Adipose tissue (tissue), 3 donors: ENCODE measurements around the gene RNF8. TPM values are rescaled to one million over a fixed set of nuclear protein-coding genes. Genes with fewer than 3 reads are reported as not detected.
"Not testable (repeated sequence)": the region's sequence is repeated elsewhere in the genome, so short reads cannot be mapped to it uniquely, and the experiment has no call there.

Source experiments
- H3K27ac ChIP-seq: one replicate; pipeline ENCODE4 v1.5.1; 2013; ENCODE audit warnings: low read depth, low read length
- WGBS, 3 donors: extraction: QIAGEN DNeasy Blood & Tissue Kit; methylation state at CpG; one replicate each; pipeline ENCODE4 v1.1.7; 2013; 5-methylcytosine and 5-hydroxymethylcytosine counted together
- polyA plus RNA-seq, 3 donors: library from polyadenylated mRNA; stranded (reverse); fragments of 200-250 nt; gene quantifications; one replicate each; pipeline ENCODE4 v1.2.3, GENCODE V29; 2013
- donor health status: healthy with polysubstance abuse.
- donor health status: Bipolar disorder and iron deficiency.
- donor health status: healthy.

Gene RNF8
- polyA plus RNA-seq, 3 donors: 5.4 to 12.9 (median 8.9) TPM

DNA sequence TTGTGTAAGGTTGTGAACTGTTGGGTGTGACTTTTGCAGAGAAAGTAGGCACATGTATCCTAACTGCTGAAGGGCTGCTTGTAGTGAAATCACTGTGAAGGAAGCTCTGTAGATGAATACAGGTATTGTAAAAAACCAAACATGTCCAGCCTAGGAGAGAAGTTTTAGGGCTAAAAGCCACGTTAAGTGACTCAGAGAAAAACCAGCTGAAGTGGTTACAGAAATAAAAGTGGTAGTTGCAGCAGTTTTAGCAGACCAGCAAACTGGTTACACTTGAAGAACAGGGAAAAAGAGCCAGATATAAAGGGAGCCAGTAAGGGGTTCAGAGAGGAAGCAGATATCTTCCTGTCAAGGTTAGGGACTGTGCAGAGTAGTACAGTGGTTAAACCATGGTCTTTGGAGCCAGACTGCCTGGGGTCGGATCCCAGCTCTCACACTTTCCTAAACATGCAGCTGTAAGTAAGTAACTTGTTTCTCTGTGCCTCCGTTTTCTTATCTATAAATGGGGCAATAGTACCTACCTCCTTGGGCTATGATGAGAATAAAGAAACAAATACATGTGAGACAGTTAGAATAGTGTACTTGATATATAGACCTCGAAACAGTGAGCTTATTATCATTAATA lies 33.8 kb upstream of the RNF8 start:
- WGBS, 3 donors: 75 to 89% (median 83%) methylated on average over 4 of the region's 4 CpGs
- H3K27ac ChIP-seq: no peak overlapping the region

DNA sequence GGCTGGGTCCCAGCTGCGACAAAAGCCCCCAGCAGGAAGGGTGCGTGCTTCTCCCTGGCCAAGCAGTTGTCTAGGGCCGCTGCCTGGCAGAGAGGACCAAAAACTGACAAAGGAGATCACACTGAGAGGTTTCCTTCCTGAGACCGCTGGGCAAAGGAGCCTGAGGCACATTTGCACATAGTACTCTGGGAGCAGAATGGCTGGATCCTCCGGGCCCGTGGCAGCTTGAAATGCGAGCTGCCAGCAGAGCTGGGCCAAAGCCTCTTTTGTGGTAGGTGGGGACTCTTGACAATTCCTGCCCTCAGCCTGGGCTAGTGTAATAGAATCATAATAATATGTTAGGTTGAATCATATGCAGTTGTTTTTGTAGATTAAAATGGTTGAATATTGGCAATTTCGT lies 33.1 kb upstream of the RNF8 start:
- 76 to 84% (median 79%) methylated on average over 8 of the region's 8 CpGs for WGBS, 3 donors
- H3K27ac ChIP-seq: no peak overlapping the region

DNA sequence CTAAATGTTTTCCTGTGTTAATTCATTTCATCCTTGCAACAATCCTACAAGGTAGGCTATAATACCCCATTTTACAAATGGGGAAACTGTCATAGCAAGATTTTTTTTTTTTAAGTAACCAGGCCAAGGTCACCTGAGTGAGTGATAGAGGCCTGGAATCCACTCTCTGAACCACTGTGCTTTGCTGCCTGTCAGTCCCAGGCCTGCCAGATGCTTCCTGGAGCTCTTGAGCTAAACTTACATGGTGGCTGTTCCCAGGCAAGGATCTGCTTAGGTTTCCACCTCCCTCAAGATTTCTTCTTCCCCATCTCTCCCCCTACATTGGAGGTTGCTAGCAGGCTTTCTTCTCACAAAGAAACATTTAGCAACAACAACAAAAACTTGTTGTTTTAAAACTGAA lies 32.7 kb upstream of the RNF8 start:
- H3K27ac ChIP-seq: no peak overlapping the region

- WGBS, 3 donors: 84 to 86% (median 84%) methylated on average over 8 of the region's 8 CpGs
- no peak overlapping the region for H3K27ac ChIP-seq
Measured at GRCh38 chr6:37321516-37322415, 32.0 kb upstream of the RNF8 start.

DNA sequence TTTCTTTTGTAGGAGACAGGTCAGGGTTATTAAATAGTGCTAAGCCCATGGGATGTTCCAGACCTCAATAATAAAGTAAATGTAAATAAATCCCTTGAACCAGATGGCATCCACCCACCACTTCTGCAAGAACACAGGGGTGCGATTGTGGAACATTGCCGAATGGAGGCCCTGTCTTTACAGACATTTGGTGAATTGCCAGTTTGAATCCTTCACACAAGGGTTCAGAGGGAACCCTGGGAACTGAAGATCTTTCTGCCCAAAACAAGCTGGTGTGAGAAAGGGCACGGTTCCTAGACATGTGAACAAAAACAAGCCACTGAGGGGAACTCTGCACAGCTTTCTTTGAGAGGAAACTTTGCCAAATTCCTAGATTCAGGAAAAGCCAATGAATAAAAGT lies 30.2 kb upstream of the RNF8 start:
- 30 to 46% (median 38%) methylated on average over 3 of the region's 3 CpGs for WGBS, 3 donors
- H3K27ac ChIP-seq: no peak overlapping the region

- H3K27ac ChIP-seq: no peak overlapping the region
- WGBS, 3 donors: 53 to 74% (median 62%) methylated on average over 4 of the region's 4 CpGs
Measured at GRCh38 chr6:37324131-37325033, 29.4 kb upstream of the RNF8 start.

DNA sequence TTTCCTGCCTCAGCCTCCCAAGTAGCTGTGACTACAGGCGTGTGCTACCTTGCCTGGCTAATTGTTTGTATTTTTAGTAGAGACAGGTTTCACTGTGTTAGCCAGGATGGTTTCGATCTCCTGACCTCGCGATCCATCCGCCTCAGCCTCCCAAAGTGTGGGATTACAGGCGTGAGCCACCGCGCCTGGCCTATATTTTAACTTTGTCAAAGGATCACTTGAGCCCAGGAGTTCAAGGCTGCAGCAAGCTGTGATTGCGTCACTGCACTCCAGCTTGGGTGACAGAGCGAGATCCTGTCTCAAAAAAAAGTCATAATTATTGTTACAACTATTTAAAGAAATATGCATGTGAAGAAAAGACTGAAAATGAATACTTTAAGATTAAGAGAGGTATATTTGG lies 23.4 kb upstream of the RNF8 start:
- 89 to 95% (median 95%) methylated on average over 10 of the region's 10 CpGs for WGBS, 3 donors
- not testable (repeated sequence) for H3K27ac ChIP-seq

DNA sequence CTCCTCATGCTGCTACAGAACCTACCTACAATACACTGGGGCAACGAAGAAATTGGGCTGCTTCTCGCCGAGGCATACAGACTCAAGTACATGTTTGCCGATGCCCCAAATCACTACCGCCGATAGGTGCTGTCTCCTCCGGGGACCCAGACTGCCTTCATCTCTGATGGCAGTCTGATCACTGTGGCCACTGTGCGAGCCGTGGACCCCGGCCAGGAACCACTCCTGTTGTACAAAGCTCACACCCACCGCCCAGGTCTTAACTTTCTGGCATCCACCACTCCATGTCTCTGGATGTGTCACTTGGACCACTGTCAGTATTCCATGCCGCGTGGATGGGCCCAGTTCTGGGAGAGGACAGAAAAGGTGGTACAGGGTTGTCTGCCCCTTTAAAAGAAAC lies 22.7 kb upstream of the RNF8 start:
- H3K27ac ChIP-seq: no peak overlapping the region
- 95 to 96% (median 96%) methylated on average over 13 of the region's 13 CpGs for WGBS, 3 donors

DNA sequence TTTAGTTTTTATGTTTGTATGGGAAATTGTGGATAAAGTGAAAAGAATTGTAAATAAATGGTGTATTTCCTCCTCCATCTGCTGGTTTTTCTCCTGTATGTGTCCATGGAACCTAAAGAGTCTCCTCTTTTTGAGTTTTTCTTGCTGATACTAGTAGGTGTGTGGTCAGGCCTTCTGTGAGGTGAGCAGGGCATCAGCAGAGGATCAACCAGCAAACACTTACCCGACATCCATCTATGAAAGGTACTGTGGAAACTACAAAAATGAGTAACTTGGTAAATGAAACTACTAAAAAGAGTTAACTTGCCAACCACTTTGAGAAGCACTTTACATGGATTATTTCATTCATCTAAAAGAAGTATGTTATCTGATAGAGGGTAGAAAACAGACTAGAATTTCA lies 20.9 kb upstream of the RNF8 start:
- WGBS, 3 donors: 96 to 98% (median 97%) methylated on average over 1 of the region's 1 CpG
- H3K27ac ChIP-seq: no peak overlapping the region

- no peak overlapping the region for H3K27ac ChIP-seq
Measured at GRCh38 chr6:37334047-37334446, 19.7 kb upstream of the RNF8 start.

DNA sequence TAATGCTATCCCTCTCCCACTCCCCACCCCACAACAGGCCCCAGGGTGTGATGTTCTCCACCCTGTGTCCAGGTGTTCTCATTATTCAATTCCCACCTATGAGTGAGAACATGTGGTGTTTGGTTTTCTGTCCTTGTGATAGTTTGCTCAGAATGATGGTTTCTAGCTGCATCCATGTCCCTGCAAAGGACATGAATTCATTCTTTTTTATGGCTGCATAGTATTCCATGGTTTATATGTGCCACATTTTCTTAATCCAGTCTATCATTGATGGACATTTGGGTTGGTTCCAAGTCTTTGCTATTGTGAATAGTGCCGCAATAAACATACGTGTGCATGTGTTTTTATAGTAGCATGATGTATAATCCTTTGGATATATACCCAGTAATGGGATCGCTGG lies 15.5 kb upstream of the RNF8 start:
- WGBS, 3 donors: 96 to 100% (median 100%) methylated on average over 3 of the region's 3 CpGs
- not testable (repeated sequence) for H3K27ac ChIP-seq

GRCh38 chr6:37338745-37339255 lies 15.0 kb upstream of the RNF8 start:
- H3K27ac ChIP-seq: no peak overlapping the region
- 95 to 96% (median 95%) methylated on average over 5 of the region's 5 CpGs for WGBS, 3 donors

GRCh38 chr6:37339741-37340638 lies 13.8 kb upstream of the RNF8 start:
- H3K27ac ChIP-seq: no peak overlapping the region
- 80 to 94% (median 87%) methylated on average over 5 of the region's 5 CpGs for WGBS, 3 donors

GRCh38 chr6:37340639-37340943 lies 13.2 kb upstream of the RNF8 start:
- no peak overlapping the region for H3K27ac ChIP-seq
- WGBS, 3 donors: 83 to 91% (median 90%) methylated on average over 4 of the region's 4 CpGs

DNA sequence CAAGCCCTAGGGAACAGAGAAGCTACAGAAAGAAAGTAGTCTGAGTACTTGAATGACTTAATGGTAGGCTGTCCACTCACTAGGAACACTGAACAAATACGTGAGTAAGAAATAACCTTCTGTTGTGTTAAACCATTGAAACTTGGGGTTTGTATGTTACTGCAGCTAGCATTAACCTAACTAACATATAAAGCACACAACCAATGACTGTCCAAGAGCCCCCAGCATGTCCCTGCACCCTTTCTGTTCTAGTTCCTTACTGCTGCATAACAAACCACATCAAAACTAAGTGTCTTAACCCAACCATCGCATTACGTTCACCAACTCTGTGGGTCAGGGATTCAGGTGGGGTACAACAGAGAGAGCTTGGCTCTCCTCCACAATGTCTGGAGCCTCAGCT lies 10.5 kb upstream of the RNF8 start:
- WGBS, 3 donors: 87 to 92% (median 89%) methylated on average over 3 of the region's 3 CpGs

GRCh38 chr6:37344308-37344707 lies 9.5 kb upstream of the RNF8 start:
- WGBS, 3 donors: 86 to 92% (median 88%) methylated on average over 3 of the region's 3 CpGs
- H3K27ac ChIP-seq: no peak overlapping the region

More for the DNA sequence above, 10.5 kb upstream of the RNF8 start:
- no peak overlapping the region for H3K27ac ChIP-seq

- WGBS, 3 donors: 41 to 77% (median 75%) methylated on average over 3 of the region's 3 CpGs
- H3K27ac ChIP-seq: not testable (repeated sequence)
Measured at GRCh38 chr6:37345804-37346203, 8.0 kb upstream of the RNF8 start.

DNA sequence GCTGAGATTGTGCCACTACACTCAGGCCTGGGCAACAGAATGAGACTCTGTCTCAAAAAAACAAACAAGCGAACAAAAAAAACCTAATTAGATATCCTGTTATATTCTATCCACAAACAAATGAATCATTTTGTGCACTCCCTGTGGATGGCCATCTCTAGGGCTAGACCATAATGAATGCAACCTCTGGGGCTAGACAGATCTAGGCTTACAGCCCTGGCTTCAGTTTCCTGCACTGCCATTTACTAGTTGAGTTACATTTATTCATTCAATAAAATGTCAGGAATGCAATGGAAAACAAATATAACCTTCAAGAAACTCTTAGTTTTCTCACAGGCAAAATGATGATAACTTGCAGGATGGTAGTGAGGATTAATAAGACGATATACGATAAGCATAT lies 6.6 kb upstream of the RNF8 start:
- H3K27ac ChIP-seq: no peak overlapping the region
- WGBS, 3 donors: 75 to 94% (median 90%) methylated on average over 3 of the region's 3 CpGs
